ENCODE measurements around the gene RAD54L.

The RAD54L gene

GRCh38 chr1:46300673-46301405 is 53.3 kb downstream of the RAD54L start:
- DNase-seq (ENCODE audit: low read depth): no peak
- peak overlapping the region; percentile 96 for H3K4me3 ChIP-seq (ENCODE audit: low read depth, low read length)
- no peak for TF ChIP-seq CTCF (IDR thresholded peaks at IDR 0.05; ENCODE audit: low read depth, low read length, missing control alignments)

- H3K4me3 ChIP-seq (ENCODE audit: low read depth, low read length): peak overlapping the region; percentile 96
- no peak for TF ChIP-seq CTCF (IDR thresholded peaks at IDR 0.05; ENCODE audit: low read depth, low read length, missing control alignments)
- DNase-seq (ENCODE audit: low read depth): no peak
These were observed 53.8 kb downstream of the RAD54L start for GRCh38 chr1:46301406-46301807.

- no peak for DNase-seq (ENCODE audit: low read depth)
- peak; percentile 47 for TF ChIP-seq CTCF (IDR thresholded peaks at IDR 0.05; ENCODE audit: low read depth, low read length, missing control alignments)
These were observed 54.5 kb downstream of the RAD54L start for GRCh38 chr1:46301808-46302640.

DNA sequence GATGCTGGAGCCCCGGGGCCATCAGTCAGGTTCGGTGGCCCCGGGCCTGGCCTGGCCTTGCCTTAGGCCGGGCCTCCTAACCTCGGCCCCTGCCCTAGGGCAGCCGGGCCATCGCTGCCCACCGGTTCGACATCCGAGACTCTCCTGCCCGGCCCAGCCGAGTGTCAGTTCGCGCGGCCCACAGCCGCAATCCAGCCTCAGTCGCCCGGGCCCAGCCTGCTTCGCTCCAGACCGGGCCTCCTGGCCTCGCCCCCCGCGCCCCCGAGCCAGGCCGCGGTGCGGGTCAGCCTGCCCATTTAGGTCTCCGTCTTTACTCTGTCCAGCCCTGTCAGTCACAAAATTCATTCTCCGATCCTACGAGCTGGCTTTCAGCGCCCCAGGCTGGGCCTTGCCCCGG is 55.1 kb downstream of the RAD54L start:
- no peak for DNase-seq (ENCODE audit: low read depth)
- TF ChIP-seq CTCF (IDR thresholded peaks at IDR 0.05; ENCODE audit: low read depth, low read length, missing control alignments): no peak
- H3K4me3 ChIP-seq (ENCODE audit: low read depth, low read length): peak overlapping the region; percentile 96

More at GRCh38 chr1:46301808-46302640, 54.5 kb downstream of the RAD54L start:
- peak overlapping the region; percentile 96 for H3K4me3 ChIP-seq (ENCODE audit: low read depth, low read length)

DNA sequence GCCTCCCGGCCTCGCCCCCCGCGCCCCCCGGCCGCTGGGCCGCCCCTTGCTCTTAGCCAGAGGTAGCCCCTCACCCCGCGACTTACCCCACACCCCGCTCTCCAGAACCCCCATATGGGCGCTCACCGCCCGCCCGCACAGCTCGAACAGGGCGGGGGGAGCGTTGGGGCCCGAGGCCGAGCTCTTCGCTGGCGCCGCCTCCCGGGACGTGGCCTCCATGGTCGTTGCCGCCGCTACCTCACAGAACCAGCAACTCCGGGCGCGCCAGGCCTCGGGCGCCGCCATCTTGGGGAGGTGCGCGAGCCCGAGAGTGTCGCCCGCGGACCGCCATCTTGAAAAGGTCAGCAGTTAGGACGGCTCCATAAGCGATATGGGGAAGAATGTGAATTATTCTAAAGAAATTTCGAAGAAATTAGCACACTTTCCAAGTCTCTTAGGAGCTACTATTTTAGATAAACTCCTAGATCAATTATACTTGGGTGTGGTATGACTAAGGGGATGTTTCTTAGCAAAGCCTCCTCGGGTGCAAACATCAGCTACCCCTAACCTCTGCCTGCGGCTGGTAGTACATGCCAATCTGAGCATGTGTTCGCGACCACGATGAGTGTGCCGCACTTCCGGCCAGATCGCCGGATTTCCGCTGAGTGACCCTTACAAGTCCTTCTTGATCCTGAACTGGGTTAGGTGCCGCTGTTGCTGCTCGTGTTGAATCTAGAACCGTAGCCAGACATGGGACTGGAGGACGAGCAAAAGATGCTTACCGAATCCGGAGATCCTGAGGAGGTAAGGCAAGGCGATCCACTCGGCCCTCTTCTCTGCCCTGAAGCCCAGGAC is 55.7 kb downstream of the RAD54L start, which contains the start of the genes LRRC41 and UQCRH:
Gene LRRC41, minus strand, starts transcription at position 579 of the 834 bp plus-strand sequence. Its CDS starts 294 bp downstream, at position 285.
Gene UQCRH, plus strand, starts transcription at position 661 of the 834 bp plus-strand sequence. Its CDS starts 69 bp downstream, at position 730.
- TF ChIP-seq CTCF (IDR thresholded peaks at IDR 0.05; ENCODE audit: low read depth, low read length, missing control alignments): peak; percentile 13
- peak; percentile 97 for DNase-seq (ENCODE audit: low read depth)
- H3K4me3 ChIP-seq (ENCODE audit: low read depth, low read length): peak within 1 kb of the TSS; percentile 96

DNA sequence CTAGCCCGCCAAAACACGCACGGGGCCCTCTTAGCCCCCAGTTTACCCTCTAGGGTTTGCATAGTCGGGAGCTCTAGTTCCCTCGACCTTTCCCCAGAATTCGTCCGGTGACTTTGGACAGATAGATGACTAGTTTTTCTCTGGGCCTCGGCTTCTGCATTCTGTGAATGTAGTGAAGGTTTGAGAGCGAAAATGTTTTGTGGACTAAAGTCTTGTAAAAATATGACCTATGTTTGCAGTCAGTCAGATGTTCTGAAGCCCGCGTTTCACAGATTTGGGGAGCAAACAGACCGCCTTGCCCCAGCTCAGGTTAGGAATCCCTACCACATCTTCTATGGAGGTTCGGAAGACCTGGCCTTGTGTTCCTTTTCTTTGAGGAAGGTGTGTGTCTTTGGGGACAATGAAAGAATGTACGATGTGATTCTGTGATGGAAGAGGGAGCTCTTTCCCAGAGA is 56.3 kb downstream of the RAD54L start:
- H3K4me3 ChIP-seq (ENCODE audit: low read depth, low read length): peak overlapping the region; percentile 96
- no peak for DNase-seq (ENCODE audit: low read depth)
- TF ChIP-seq CTCF (IDR thresholded peaks at IDR 0.05; ENCODE audit: low read depth, low read length, missing control alignments): no peak

All from GM12864 (cell line).